Right lobe of liver (tissue), 6 donors: ENCODE measurements around the gene KYAT1. TPM values are rescaled to one million over a fixed set of nuclear protein-coding genes. Genes with fewer than 3 reads are reported as not detected.
"Not testable (repeated sequence)": the region's sequence is repeated elsewhere in the genome, so short reads cannot be mapped to it uniquely, and the experiment has no call there.

ENCODE experiments used
- ATAC-seq, 4 donors: fragments of 200-7000 bp; cut with Tn5 transposase; one replicate each; pipeline ENCODE4 v1.9.1; 2020; ENCODE audit warnings: mild to moderate bottlenecking in 4 of 4, moderate library complexity in 4 of 4
- DNase-seq, 3 donors: peaks; one replicate each; pipeline ENCODE4 v3.0.0-alpha.2; 2020
- H3K27ac ChIP-seq, 3 donors: fragments of 200-600 bp; one replicate each; pipeline ENCODE4 v1.8.0; 2022
- H3K27me3 ChIP-seq, 2 donors: fragments of 200-600 bp; one replicate each; pipeline ENCODE4 v1.8.0; 2022
- H3K36me3 ChIP-seq, 4 donors: fragments of 200-600 bp; sonication (generic) in 1 of 4; one replicate each; pipeline versions ENCODE4 v1.5.1 to v1.8.0; 2017 to 2022; ENCODE audit warnings: control low read depth in 1 of 4
- H3K4me1 ChIP-seq, 4 donors: fragments of 200-600 bp; sonication (generic) in 1 of 4; one replicate each; pipeline versions ENCODE4 v1.5.1 to v1.8.0; 2017 to 2022; ENCODE audit warnings: control low read depth in 1 of 4
- H3K4me3 ChIP-seq, 3 donors: fragments of 200-600 bp; one replicate each; pipeline ENCODE4 v1.8.0; 2022
- H3K9me3 ChIP-seq, 4 donors: fragments of 200-600 bp; sonication (generic) in 1 of 4; one replicate each; pipeline versions ENCODE4 v1.5.1 to v1.8.0; 2017 to 2022; ENCODE audit warnings: control low read depth in 1 of 4
- POLR2A ChIP-seq: fragments of 450-650 bp; IDR thresholded peaks from one replicate; pipeline ENCODE4 v1.6.1; 2017; ENCODE audit warnings: antibody characterized with exemption, mild to moderate bottlenecking
- WGBS: methylation state at CpG from one replicate; pipeline ENCODE4 v1.1.6; 2018; ENCODE audit warnings: low coverage, low lambda C conversion rate; ENCODE audit not compliant: insufficient coverage; ENCODE audit errors: missing lambda C conversion rate; 5-methylcytosine and 5-hydroxymethylcytosine counted together
- intact Hi-C, 2 donors: fragments of 100-400 bp; cut with DNase I; formaldehyde crosslinking; loops; one replicate each; pipeline versions ENCODE4 v1.11.2 to v1.14.1; 2022
- total RNA-seq, 6 experiments: library from RNA; depleted of rRNA in 2 of 6; stranded (reverse); fragments of >200 nt in 2 of 6; fragmentation: NEBNext Ultra II Directional in 3 of 6; extraction: Animal tissue kit (Norgen Biotek cat#: 25700) in 3 of 6; gene quantifications; one replicate each; pipeline versions ENCODE4 v1.1.0 to v1.2.4, GENCODE V29; 2016 to 2023
- TF ChIP-seq, protein P1 (sequence below), 4 donors: fragments of 200-600 bp in 3 of 4; fragments of 450-650 bp in 1 of 4; IDR thresholded peaks; one replicate each; pipeline versions ENCODE4 v1.5.1 to v1.8.0; 2016 to 2022; ENCODE audit warnings: antibody characterized with exemption in 4 of 4, mild to moderate bottlenecking in 2 of 4
- donor health status: DM: no; HTN: yes; CAD: no.
- donor health status: DM: no; HTN: no; CAD: no.
- donor health status: DM: no; HTN: no; CAD: no.
- donor health status: DM: no; HTN: yes; CAD: no.
- donor health status: DM: no; HTN: yes; CAD: no.

Gene KYAT1
- total RNA-seq, 6 experiments from 2014 or later: 7.2 to 12.7 (median 10.4) TPM

DNA sequence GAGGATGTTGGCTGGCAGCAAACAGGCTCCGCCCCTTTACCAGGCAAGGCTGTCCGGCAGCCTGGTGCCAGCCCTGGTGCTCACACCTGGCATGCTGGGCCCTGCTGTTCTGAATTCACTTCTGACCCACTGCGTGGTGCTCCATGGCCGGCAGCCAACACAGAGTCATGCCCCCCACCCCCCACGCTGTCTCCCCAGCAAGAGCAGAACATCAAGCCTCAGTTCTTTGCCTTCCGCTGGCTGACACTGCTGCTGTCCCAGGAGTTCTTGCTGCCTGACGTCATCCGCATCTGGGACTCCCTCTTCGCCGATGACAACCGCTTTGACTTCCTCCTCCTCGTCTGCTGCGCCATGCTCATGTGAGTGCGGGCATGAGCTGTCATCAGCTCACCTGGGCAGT, 76.1 kb downstream of the KYAT1 start:
- Histone ChIP-seq H3K9me3 (no peaks in the 10 kb centered on the region), H3K27me3 (no peaks in the 10 kb centered on the region), H3K4me1 (no peaks in the 10 kb centered on the region), H3K36me3 (peaks cover 0 to 62% (median 21%) of the 10 kb centered on the region in 4 donors), H3K27ac (no peak overlapping the region), H3K4me3 (no peak overlapping the region)
- TF ChIP-seq POLR2A: no peak
- TF ChIP-seq, protein P1, sequence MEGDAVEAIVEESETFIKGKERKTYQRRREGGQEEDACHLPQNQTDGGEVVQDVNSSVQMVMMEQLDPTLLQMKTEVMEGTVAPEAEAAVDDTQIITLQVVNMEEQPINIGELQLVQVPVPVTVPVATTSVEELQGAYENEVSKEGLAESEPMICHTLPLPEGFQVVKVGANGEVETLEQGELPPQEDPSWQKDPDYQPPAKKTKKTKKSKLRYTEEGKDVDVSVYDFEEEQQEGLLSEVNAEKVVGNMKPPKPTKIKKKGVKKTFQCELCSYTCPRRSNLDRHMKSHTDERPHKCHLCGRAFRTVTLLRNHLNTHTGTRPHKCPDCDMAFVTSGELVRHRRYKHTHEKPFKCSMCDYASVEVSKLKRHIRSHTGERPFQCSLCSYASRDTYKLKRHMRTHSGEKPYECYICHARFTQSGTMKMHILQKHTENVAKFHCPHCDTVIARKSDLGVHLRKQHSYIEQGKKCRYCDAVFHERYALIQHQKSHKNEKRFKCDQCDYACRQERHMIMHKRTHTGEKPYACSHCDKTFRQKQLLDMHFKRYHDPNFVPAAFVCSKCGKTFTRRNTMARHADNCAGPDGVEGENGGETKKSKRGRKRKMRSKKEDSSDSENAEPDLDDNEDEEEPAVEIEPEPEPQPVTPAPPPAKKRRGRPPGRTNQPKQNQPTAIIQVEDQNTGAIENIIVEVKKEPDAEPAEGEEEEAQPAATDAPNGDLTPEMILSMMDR (IDR thresholded peaks at IDR 0.05): no peak
- intact Hi-C loops: loop anchor here in 1 of 2 donors (10.0 kb wide), 1 partner anchor 61 kb away; no protein-coding TSS in a partner anchor
- 100% methylated on average over 1 of the region's 14 CpGs for WGBS
- DNase-seq: no peak
- no peak for ATAC-seq

GRCh38 chr9:128802482-128802881, 79.3 kb downstream of the KYAT1 start:
- intact Hi-C loops: loop anchor here in 1 of 2 donors (10.0 kb wide), 1 partner anchor 58 kb away; no protein-coding TSS in a partner anchor
- 91% methylated on average over 4 of the region's 4 CpGs for WGBS
- no peak for DNase-seq
- H3K36me3 ChIP-seq: peaks cover 0 to 79% (median 32%) of the 10 kb centered on the region in 4 donors
- TF ChIP-seq, protein P1 (IDR thresholded peaks at IDR 0.05): no peak
- no peak for TF ChIP-seq POLR2A
- ATAC-seq: no peak
- no peaks in the 10 kb centered on the region for H3K4me1 ChIP-seq
- no peaks in the 10 kb centered on the region for H3K9me3 ChIP-seq
- no peak overlapping the region for H3K4me3 ChIP-seq
- no peak overlapping the region for H3K27ac ChIP-seq
- H3K27me3 ChIP-seq: no peaks in the 10 kb centered on the region

GRCh38 chr9:128800061-128800460, 81.7 kb downstream of the KYAT1 start:
- no peak for ATAC-seq
- WGBS: 100% methylated on average over 1 of the region's 7 CpGs

GRCh38 chr9:128798896-128799295, 82.9 kb downstream of the KYAT1 start:
- Histone ChIP-seq H3K4me1 (peaks cover 0 to 3% (median under 1%) of the 10 kb centered on the region in 4 donors), H3K4me3 (no peak overlapping the region), H3K9me3 (no peaks in the 10 kb centered on the region), H3K27ac (no peak overlapping the region), H3K27me3 (no peaks in the 10 kb centered on the region), H3K36me3 (peaks cover 0 to 62% (median 24%) of the 10 kb centered on the region in 4 donors)
- DNase-seq (no peak), ATAC-seq (no peak)
- intact Hi-C loops: no loop called here
- 75% methylated on average over 5 of the region's 8 CpGs for WGBS
- no peak for TF ChIP-seq POLR2A
- TF ChIP-seq, protein P1 (IDR thresholded peaks at IDR 0.05): no peak

More at GRCh38 chr9:128800061-128800460, 81.7 kb downstream of the KYAT1 start:
- DNase-seq: no peak
- intact Hi-C loops: loop anchor here in 1 of 2 donors (10.0 kb wide), 1 partner anchor 55 kb away; no protein-coding TSS in a partner anchor
- H3K4me1 ChIP-seq: no peaks in the 10 kb centered on the region
- H3K36me3 ChIP-seq: peaks cover 0 to 72% (median 24%) of the 10 kb centered on the region in 4 donors
- no peak overlapping the region for H3K27ac ChIP-seq
- no peak overlapping the region for H3K4me3 ChIP-seq
- no peaks in the 10 kb centered on the region for H3K27me3 ChIP-seq
- H3K9me3 ChIP-seq: no peaks in the 10 kb centered on the region
- no peak for TF ChIP-seq POLR2A
- TF ChIP-seq, protein P1 (IDR thresholded peaks at IDR 0.05): no peak

DNA sequence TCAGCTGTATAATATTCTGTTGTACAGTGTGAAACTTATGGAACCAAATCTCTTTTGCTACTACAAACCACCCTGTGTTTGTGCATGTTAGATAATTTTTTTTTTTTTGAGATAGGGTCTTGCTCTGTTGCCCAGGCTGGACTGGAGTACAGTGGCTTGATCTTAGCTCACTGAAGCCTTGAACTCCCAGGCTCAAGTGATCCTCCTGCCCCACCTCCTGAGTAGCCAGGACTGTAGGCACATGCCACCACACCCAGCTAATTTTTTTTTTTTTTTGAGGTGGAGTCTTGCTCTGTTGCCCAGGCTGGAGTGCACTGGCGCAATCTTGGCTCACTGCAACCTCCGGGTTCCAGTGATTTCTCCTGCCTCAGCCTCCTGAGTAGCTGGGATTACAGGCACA, 86.8 kb downstream of the KYAT1 start:
- Histone ChIP-seq H3K36me3 (peaks cover 4 to 66% (median 17%) of the 10 kb centered on the region in 4 donors), H3K4me1 (peaks cover 0 to 22% (median 6%) of the 10 kb centered on the region in 4 donors)
- H3K9me3 ChIP-seq, H3K4me3 ChIP-seq, H3K27ac ChIP-seq, intact Hi-C loops, DNase-seq, ATAC-seq, H3K27me3 ChIP-seq: not testable (repeated sequence)
- 0% methylated on average over 1 of the region's 2 CpGs for WGBS
